HG03039 (cell line): Measurements from ENCODE around the gene MYRIP.

Experiments used
- ATAC-seq: cut with Tn5 transposase; IDR thresholded peaks from one replicate; pipeline ENCODE4 v1.9.1; 2021; ENCODE audit warnings: mild to moderate bottlenecking, moderate library complexity; ENCODE audit not compliant: unreplicated experiment

MYRIP gene

DNA sequence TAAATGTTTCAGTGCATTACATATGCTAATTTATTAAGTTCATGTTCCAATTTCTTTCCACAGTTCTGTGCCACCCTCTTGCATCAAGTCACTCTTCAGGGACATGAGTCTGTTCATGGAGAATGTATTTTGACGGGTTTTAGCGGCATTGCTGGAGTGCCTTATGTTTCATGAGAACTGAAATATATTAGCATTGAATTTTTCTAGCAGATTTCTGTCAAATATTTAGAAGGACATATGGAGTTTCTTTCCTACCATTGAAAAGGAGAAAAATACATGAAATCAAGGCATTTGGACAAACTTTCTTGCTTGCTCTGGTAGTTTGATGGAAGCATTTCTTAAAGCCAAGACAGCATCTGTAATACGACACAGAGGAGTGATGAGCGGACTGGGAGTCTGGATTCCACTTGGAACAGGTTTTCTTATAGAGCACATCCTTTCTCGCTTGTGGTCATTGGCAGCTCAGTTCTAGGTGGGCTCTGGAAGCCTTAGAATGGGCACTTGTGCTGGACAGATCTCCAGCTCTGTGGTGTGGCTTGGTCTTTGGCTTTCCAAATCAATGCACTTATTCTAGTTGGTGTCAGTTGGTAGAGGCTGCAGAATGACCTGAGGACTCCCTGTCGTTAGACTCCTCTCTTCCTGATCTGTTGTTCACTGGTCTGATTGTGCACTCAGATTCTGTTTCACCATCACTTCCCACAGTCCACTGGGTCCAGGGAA, 415.5 kb downstream of the MYRIP start:
- no peak for ATAC-seq

GRCh38 chr3:40226636-40227035, 417.2 kb downstream of the MYRIP start:
- ATAC-seq: no peak

- ATAC-seq: no peak
Measured at GRCh38 chr3:40228792-40229350, 419.5 kb downstream of the MYRIP start.

DNA sequence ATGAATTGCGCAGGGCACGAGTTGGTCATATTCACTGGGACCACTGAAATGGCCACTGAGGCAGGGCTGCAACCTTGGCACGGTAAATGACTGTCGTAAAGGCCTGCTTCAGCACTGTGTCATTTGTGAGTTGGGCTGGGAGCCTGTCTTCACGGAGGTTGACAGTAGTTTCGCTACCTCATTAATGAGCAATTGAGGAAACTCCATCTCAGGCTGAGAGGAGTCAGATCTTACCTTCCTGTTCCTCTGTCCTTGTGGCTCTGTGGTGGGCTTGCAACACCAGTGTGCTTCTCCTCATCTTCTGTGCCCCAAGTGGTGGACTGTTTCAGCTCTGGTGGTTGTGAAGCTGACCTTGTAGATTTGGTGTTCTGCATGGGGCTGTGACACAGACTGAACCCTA, 420.0 kb downstream of the MYRIP start:
- no peak for ATAC-seq

DNA sequence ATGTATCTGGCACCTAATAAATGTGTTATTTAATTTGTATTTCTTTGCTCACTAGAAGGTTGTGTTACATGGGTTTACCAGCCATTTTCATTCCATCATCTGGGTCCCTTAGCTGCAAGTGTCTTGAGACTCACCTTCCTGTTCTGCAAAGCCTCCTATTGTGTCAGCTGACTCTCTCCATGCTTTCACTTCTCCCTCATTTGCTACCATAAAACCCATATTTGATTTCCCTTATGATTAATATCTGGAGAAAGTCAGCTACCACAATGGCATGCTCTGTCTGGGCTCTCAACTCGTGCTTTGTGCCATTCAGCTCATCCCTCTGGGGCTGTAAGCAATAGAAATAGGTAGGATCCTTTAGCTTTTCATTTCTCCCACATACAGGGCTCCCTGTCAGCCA, 420.6 kb downstream of the MYRIP start:
- ATAC-seq: no peak

DNA sequence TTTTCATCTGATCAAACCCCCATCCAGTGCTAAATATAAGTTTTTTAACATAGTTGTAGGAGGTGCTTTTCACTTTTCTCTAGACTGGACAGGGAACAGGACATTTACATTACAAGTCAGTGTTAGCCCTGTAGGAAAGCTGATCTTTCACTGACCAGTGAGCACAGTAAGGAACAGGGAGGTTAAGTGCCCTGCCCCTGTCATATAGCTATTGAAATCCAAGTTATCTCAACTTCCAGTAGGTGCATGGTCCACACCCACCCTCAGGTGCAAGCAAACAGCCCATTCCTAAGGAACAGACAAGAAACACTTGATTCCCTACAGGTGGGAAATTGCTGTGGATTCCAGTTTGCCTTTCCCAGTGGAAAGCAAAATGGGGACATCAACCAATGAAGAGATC, 421.0 kb downstream of the MYRIP start:
- no peak for ATAC-seq

GRCh38 chr3:40232626-40233025, 423.2 kb downstream of the MYRIP start:
- ATAC-seq: no peak

DNA sequence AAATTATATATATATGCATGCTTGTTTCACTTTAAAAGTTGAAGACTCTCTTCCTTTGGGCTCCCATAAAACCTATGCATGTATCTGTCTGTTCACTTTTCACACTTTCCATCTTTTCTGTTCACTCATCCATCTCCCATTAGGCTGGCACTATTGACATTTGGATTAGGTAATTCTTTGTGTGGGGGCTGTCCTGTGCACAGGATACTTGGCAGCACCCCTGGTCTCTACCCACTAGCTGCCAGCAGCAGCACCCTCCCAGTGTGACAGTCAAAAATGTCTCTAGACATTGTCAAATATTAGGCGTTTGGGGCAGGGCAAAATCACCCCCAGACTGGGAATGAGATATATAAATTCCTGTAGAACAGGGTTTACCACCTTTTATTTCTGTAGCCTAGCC, 427.8 kb downstream of the MYRIP start:
- ATAC-seq: no peak

DNA sequence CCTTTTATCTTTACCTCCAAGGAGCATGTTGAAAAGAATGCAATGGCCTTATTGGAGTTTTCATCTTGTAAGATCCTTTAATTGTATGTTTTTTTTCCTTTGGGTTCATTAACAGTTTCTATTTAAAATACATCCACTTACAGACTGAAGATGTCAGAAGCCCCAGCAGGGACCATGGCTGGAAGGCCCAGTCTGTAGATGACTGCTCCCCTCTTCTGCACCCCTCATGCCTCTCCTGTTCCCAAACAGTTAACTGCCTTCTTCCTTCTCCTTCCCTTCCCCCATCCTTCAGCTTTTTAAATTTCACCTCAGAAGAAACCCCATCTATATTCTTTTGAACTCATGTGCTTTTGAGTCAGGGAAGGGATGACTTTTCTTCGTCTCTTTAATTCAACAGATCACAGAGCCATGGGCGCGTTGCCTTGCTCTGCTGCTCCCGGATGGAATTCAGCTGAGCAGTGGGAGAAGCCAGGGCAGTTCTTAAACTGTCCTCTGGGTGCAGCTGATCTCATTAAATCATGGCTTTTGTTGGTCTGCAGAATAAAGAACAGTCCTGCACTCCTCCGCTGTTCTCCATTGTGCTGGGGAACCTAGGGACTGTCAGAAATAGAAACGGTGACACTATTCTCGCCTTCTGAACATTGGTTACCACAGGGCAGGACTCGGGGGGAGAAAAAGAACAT, 428.6 kb downstream of the MYRIP start:
- no peak for ATAC-seq

- ATAC-seq: no peak
Measured at GRCh38 chr3:40240921-40241320, 431.5 kb downstream of the MYRIP start.

- no peak for ATAC-seq
Measured at GRCh38 chr3:40242216-40242615, 432.8 kb downstream of the MYRIP start.

DNA sequence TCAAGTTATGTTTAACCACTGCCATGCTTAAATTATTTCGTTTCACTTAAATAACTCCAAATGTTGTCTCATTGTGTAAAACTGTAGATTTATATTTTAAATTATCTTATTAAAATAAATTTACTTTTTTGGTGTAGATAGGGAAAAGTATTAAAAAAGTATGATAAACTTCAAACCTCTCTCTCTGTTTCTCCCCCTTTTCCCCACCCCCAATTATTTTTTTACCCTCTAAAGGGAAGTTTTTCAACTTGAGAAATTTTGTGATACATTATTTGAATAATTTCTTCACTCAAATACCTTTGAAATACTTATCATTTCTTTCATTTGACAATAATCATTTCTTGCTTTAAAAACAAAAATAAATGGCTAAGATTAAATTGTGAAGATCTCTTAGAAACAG, 433.2 kb downstream of the MYRIP start:
- no peak for ATAC-seq

DNA sequence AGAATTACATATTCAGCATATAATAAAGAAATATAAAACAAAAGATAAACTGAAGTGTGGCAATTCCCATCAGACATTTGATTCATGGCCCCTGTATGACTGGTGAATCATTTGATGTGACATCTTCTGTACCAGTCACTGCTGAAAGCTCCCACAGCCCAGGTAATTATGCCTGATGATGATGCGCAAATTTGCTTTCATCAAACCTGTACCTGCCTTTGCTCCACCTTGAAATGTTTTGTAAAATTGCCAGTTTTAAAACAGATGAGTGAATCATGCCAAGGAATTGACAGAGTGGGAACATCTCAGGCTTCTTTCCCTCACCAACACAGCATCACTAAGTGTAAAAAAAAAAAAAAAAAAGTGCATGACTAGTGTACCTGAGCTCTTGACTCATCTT, 433.6 kb downstream of the MYRIP start:
- ATAC-seq: no peak

DNA sequence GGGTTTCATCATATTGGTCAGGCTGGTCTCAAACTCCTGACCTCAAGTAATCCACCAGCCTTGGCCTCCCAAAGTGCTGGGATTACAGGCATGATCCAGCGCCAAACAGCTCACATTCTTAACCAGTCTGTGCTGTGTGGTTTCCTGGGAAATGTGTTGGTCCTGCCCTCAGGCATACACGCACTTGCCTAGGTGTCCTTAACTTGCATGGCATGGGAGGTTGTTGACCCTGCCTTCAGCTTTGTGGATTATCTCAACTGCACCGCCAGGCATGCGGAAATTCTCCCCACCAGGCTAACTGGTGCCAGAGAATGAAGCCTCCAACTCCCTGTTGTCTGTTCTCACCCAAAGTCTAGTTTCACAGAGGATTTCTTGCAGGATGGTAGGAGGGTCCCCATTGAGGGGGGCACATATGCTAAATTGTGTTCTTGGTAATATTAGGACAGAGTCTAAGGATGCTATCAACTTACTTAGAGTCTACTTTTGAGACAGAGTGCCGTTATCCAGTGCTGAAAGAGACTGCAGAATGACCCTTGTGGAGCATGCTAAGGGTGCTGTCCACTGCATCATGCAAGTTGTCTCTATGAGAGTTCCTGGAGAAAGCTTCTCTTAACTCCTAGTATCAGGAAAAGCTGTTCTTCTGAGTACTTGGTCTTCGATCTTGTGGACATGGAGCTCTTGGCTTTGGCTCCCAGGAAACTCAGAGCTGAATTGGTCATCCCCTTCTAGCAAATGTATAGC, 438.5 kb downstream of the MYRIP start:
- no peak for ATAC-seq

DNA sequence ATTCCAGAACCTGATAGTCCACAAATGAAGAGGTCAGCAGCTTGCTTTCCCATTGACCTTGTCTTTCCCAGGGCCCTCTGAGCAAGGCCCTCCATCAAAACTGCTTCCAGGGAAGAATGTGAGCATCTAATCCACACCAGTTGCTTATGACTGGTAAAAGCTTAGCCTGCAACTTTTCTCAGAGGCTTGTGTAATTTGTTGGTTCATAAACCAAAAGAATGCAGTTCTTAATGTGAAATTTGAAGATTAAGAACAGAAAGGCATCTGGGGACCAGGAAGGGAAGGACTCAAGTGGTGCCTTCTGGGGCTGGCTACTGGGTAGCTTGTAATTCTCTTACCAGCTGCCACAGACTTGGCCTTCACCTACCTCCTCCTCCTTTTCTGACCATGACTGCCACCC, 439.2 kb downstream of the MYRIP start:
- no peak for ATAC-seq

DNA sequence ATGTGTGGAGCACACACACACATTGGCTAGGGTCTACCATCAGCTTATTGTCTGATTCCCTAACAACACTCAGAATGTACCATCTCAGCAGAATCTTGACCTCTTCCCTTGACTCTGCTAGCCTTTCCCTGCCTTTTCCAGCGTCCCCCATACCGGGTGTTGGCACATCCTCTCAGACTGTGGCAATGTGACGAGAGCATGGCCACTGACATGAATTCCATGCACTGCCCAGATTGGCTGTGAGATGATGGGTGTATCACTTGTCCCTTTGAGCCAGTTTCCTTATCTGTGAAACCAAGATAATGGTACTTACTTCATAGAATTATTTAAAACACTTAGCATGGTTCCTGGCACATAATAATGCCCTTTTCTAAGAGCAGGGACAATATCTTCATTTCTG, 439.8 kb downstream of the MYRIP start:
- no peak for ATAC-seq

DNA sequence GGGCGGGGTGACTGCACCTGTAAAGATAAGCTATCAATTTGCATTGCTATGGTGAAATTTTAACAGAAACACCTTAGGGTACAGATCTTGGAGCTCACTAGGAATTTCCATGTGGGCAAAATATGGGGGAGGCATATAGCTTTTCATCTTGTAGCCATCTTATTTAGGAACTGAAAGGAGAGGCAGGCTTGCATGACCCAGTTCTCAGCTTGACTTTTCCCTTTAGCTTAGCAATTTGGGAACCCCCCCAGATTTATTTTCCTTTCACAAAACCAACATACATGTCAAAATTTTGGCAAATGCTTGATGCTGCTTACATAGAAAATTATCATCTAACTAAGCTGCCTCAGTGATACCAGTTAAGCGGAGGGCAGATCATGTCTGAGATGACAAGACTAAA, 445.1 kb downstream of the MYRIP start:
- no peak for ATAC-seq

DNA sequence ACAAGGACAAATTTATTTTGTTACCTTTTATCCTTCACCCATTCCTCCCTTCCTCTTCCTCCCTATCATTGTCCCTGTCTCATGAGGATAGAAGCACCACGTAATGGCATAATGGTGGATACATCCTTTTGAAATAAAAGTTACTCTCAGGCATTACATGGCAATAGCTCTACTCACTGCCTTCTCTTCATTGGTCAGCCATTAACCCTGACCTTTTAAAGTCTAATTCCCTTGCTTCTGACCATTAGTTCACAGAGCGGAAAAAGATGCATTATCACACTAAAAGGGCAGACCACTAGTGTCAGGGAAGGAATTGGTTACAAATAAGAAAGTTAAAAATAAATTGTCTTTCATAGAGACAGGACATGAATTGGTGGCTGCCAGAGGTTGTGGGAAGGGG, 445.5 kb downstream of the MYRIP start:
- no peak for ATAC-seq

DNA sequence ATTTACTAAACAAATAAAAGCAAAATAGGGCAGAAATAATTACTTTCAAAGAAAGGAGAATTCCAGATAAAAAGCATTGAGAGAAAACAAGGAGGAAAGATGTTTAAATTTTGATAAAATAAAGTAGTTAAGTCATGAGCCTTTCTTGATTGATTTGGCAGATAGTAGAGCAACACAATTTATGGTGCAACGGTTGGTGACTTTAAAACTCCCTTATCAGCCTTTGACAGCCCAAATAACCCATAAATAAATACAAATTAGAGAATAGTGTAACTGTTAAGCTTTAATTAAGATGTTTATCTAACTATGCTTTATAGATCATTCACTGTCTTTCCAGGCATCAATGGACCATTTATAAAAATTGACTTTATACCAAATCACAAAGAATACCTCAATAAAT, 446.1 kb downstream of the MYRIP start:
- ATAC-seq: no peak

DNA sequence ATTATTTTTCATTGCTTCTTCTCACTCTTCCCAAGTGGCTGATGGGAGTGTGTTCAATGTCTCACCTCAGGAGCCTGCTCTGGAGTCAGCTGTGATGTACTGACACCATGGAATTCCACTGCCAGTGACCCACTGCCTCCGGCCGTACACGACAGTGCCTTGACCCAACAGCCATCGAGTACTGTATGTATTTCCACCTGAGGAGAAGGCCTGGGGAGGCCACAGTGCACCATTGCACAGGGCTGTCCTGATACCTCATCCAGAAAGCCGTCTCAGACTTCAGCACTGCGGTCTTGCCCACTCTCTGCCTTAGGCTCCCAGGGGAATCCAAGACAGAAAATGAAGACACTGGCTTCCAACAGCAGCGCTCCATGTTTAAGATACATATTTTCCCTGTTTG, 448.7 kb downstream of the MYRIP start:
- no peak for ATAC-seq

DNA sequence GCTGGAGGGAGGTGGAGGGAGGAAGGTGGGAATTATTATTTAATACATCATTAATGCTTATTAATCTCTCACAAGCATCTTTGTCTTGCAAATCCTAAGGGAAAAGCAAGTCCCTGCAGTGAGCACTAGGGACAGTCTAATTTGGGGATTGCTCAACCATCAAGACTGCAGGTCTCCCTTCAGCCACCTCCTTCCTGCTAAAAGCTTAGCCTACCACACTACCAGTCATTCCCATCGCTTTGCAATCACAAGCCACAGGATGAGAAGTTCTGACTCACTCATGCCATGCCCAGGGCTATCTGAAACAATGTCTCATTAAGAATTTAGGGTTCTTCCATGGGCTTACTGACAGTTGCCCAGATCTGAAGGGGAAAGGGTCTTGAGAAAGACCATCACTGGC, 449.1 kb downstream of the MYRIP start:
- ATAC-seq: no peak

GRCh38 chr3:40262331-40262730, 452.9 kb downstream of the MYRIP start:
- no peak for ATAC-seq
